T-helper 9 cell (primary cell): ENCODE measurements around the gene VPS52.

ENCODE experiments used
- DNase-seq: peaks from one replicate; pipeline ENCODE4 v3.0.0-alpha.2; 2020
- total RNA-seq, 2 donors: gene quantifications; one replicate each; lab custom pipeline; 2026; lab: John Stamatoyannopoulos, UW

The VPS52 gene
- 54.3 to 61.6 reads per million in 2 donors for total RNA-seq

DNA sequence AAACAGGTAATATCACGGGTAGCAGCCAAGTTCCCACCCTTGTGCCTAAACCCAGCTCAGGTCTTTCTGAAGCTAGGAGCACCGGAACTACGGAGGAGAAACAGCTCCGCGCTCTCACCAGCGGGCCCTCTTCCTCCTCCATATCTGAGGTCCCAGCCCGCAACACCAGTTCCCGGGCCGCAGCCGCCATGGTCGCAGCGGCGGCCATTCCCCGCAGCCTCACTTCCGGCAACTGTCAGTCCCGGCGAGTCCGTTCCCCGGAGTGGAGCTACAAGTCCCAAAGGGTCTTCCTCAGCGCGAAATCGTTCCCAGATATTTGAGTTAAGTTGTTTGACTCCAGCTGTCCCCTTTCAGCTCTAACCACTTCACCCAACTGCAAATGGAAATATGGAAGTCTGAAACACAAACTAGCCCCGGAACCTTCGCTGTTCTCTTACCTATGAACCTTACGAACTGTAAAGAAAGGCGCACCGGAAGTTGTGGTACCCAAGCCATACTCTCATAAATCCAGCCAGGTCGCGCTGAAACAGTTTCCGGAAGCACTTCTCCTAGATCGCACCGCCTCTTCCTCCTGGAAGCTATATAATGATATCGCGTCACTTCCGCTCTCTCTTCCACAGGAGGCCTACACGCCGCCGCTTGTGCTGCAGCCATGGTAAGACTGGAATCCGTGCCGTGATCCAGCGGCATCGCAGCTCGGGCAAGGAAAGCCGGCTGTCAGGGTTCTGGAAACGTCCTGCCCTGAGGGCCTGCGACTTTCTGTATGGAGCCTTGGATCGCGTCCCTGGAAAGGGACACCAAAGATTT, at the start of gene VPS52, which contains the start of gene RPS18:
Gene VPS52 (minus strand): TSS at position 409 of the 807 bp plus-strand sequence. CDS start 201 bp downstream, at position 208.
Gene RPS18 (plus strand): TSS at position 608 of the 807 bp plus-strand sequence. CDS start 45 bp downstream, at position 653.
- DNase-seq = peak; percentile 82

DNA sequence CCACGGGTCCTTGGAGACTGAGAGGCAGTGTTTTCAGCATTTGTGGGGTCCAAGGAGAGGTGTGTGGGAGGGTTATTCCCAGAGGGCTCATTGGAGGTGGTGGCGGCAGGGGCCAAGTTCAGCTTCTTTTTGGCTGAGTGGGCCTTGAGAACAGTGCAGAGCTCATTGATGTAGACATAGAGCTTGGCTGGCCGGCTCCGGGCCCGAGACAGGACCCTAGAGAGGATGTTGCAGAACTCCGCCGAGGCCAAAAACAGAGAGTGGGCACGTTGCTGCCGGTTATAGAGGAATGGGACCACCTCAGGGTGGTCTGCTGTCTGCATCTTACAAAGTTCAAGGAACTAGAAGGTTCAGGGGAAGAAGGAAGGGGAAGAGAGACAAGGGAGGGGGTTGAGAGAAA, 49.6 kb upstream of the VPS52 start:
- no peak for DNase-seq

DNA sequence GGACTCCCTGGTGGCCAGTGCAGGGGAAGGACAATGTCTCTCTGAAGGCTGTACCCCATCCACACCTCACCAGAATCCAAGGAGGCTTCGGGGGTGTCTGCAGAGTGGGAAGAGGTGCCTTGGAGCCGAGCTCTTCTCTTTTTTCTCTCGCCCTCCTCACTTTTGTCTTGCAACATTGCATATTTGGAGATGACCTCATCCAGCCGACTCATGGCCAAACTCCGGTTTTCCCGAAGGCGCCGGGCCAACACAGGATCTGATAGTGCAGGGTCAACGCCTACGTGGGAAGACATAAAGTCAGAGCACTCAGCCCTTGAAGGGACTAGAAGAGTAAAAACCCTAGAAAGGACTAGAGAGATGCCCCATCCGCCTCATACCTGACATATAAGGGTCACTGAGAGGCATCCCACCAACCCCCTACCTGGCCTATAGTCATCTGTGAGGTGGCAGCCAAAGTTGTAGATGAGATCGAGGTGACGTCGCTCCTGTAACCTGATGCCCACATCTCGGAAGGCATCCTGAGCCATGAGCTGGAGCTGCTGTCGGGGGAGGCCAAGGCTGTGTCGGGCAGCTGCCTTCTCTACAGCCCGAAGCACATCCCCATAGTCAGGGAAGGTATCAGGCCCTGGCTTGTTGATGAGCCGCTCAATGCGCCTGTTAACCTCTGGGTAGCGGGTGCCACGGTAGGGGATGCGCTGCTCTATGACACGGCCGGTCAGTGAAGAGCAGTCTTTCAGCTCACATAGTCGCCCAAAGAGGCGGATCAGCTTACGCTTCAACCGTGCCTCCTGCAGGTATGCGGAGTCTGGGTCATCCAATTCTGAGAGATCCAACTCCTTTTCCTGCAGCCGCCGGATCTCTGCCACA, 48.9 kb upstream of the VPS52 start:
- no peak for DNase-seq

DNA sequence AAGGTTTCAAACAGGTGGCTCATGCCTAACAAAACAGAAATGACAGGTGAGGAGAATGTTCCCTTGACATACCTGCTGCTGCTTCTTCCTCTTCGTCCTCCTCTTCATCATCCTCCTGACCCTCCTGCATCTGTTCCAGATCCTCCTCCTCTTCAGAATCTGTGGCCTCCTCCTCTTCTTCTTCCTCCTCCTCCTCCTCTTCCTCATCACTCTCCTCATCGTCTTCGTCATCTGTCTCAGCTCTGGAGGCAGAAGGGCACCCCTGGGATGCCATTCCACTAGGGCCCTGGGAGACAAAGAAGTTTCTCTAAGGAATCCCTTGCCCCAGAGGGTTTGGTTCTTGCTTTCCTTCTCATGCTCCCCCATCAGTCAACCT, 48.3 kb upstream of the VPS52 start:
- no peak for DNase-seq

- DNase-seq = no peak
Measured at GRCh38 chr6:33318426-33319073, 46.9 kb upstream of the VPS52 start.

DNA sequence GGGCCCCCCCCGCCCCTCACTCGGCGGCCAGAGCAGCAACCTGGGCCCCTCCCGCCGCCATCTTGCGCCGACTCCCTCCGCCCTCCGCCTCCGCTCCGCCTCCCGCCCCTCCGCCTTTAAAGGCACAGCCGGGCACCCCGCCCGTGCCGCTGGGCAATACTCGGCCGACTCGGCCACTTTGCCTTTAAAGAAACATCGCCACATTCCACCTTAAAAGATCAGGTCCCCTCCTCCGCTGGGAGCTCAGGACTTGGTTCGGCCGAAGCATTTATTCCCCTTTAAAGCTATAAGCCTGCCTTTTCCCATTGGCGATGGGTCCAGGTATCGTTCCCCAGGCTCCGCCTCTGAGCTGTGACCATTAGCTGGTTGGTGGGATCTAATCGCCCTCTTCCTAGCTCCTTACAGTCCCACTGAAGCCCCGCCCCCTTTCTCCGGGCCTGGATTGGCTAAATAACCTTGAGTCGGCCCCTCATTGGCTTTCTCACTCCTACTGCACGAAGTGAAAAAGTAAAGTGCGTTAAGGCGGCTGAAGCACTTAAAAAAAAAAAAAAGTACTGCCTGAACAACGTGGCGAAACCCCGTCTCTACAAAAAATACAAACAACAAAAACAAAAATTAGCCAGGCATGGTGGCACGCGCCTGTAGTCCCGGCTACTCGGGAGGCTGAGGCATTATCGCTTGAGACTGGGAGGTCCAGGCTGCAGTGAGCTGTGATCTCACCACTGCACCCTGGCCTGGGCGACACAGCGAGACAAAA, 46.2 kb upstream of the VPS52 start, which contains the start of gene ZBTB22:
Gene ZBTB22 (minus strand): TSS at position 76 of the 757 bp plus-strand sequence. CDS start 828 bp downstream, outside the sequence.
- DNase-seq = peak; percentile 93

DNA sequence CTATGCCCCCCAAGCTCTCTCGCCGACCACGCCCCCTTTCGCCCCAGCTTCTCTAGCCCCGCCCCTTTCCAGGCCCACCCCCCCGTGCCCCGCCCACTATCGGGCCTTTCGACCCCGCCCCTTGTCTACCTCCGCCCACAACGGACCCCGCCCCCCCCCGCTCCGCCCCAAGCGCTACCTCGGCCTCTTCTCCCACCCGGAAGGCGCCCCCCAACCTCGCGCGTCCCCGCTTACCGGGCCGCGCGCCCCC, 45.7 kb upstream of the VPS52 start:
- DNase-seq = no peak

- no peak for DNase-seq
Measured at GRCh38 chr6:33316603-33317418, 45.1 kb upstream of the VPS52 start.

GRCh38 chr6:33315793-33316602, 44.3 kb upstream of the VPS52 start:
- no peak for DNase-seq

DNA sequence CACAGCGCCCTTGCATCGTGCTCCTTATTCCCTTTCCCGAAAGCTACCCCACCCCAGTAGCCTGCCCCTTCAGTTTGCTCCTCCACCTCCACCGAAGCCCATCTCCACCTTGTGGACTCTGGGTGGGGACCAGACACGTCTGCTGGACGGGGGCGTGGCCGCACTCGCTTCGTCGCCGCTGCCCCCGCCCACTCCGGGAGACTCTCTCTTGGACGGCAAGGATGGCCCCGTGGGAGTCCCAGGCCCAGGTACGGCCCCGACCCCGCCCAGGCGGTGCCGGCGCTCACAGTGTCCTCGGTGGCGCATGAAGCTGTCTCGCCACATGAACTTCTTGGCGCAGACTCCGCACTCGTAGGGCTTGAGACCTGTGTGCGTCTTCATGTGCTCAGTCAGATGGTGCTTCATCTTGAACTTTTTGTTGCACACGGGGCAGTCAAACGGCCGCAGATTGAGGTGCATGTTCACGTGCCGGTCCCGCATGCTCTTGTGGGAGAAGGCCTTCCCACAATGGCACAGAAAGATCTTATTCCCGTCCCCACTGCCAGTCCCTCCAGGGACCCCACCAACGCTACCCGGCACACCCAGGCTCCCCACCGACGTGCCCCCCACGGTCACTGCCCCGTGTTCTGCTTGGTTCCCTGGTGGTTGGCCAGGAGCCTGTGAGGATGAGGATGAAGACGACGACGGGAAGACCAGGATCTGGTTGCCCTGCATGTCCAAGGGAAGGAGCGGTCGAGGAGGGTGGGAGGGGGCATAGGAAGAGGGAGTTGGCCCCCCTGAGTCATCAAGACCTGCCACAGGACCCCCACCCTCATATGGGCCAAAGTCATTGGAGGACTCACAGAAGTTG, 43.5 kb upstream of the VPS52 start:
- DNase-seq = no peak

DNA sequence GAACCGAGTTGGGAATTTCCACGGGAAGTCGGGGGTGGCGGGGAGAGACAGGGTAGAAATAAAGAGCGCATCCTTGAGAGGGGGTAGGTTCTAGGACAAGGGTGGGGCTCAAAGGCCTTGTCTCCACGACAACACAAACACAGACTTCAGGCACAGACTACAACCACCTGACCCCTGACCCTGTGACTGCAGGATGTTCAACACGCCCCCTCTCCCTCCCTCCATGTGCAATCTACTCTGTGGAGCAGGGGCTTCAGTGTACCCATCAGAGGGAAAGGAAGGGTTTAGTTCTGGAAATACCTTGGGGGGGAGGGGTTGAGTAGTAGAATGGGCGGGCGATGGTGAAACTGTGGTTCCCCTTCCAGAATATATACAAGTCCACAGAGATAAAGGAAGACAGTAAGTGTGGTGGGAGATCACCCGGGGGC, 42.9 kb upstream of the VPS52 start:
- DNase-seq = peak; percentile 68

DNA sequence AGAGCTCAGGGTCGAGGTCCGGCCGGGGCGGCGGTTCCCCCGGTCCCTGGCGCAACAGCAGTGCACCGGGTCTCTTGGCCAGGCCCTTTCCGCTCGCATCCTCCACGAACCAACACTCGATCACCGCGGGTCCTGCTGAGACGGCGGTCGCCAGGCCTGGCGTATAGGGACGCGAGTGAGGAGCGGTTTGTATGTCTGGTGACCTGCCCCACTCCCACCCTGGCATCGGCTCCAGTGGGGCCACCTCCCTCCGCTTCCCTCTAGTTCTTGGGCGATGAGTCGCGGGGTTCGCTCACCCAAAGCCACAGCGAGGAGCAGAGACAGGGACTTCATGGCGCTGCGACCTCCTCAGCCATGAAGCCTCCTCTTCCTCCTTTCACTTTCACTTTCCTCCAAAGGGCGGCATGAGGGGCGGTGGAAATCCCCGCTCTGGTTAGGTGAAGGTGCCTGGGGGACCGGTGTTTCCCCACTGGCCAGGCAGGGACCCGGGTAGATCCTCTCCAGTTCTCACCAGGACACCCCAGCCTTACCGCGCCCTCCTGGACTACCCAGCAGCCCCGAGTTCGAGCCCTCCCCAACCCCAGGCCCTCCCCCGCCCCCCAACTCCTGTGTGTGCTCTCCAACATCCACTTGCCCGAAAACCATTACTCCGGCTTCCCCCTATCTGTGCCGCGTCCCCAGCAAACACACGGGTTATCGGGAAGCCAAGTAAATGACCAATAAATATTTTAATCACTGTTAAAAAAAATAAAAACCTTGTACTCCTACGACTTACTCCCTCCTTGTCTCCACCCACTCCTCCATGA, 42.2 kb upstream of the VPS52 start, which contains the start of gene TAPBP:
Gene TAPBP (minus strand): TSS at position 370 of the 806 bp plus-strand sequence. CDS start 37 bp downstream, at position 333.
- DNase-seq = peak; percentile 79

DNA sequence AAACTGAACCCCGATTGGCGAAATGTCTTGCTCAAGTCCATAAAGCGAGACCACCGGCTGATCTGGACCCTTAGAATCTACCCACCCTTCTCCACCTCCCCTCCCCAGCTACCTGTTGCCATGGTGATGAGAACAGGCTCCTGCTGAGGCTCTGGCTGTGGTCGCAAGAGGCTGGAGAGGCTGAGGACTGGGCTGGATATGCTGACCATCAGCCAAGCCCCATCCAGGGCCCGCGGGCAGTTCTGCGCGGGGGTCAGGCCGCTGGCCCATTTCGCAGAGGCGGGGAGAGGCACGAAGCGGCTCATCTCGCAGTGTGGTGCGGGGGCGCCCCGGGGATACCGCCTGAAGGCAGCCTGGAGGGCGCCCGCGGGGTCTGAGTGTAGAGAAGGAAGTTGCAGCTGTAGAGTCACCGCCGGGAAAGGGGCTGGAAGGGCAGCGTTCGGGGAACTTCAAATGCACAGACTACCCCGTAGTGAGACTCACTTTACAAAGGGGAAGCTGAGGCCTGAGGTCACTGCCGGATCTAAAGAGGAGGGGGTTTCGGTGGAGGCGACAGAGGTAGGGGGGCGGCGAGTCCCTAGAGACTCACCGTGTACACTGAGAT, 41.5 kb upstream of the VPS52 start:
- no peak for DNase-seq

DNA sequence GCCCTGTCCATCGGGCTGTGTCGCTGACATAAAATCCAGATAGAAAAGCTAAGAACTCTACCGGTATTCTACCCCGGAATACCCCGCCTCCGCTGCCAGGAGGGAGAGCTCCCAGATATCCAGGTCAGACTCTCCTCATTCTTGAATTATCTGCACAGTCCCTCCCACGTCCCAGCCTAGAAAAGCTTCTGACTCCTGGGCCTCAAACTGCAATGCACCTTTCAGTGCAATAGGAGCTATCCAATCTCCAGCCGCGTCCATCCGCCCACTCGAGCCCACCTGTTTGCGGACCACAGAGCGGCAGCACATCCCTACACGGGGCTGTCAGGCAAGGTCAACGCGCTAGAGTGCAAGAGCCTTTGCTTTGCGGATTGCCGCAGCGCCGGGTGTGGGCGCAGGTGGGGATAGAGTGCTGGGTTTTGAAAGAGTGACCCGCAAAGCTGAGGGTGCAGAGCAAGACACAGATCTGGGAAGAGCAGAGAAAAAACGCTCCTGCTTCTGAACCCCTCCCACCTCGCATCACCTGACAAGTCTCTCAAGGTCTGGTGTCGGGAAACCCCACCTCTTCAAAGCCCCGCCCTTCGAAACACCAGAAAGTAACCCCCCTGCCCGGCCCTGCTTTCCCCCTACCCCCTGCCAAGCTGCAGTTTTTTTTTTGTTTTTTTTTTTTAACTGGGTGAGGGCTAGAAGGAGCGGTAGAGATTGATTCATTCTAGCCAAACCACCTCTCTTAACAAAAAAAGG, 40.9 kb upstream of the VPS52 start:
- peak; percentile 80 for DNase-seq

DNA sequence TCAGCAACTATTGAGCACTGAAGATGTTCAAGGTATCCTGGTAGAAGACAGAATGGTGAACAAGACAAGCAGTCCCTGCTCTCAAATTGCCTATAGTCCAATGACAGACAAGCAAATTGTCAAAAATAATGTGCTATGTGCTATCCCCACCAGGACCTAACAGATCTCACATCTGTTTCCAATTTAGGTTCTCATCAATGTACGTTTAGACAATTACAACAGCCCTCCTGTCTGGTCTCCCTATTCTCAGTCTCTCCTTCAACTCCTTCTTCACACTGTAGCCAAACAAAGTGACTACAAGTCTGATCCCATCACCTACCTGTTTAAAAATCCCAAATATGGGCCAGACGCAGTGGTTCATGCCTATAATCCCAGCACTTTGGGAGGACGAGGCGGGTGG, 34.7 kb upstream of the VPS52 start:
- no peak for DNase-seq

- DNase-seq = no peak
Measured at GRCh38 chr6:33305052-33305451, 33.4 kb upstream of the VPS52 start.

GRCh38 chr6:33304216-33304615, 32.5 kb upstream of the VPS52 start:
- DNase-seq = no peak
